Coronary artery (tissue), 2 donors: Measurements from ENCODE around the gene THRA.

Experiments used
- DNase-seq: peaks from one replicate; pipeline ENCODE4 v3.0.0-alpha.2; 2017; ENCODE audit warnings: low spot score
- H3K27ac ChIP-seq, 2 donors: fragments of 200-600 bp; sonication (generic); one replicate each; pipeline ENCODE4 v1.5.1; 2016 to 2019
- H3K4me3 ChIP-seq: fragments of 200-600 bp; sonication (generic); 2 replicates; pipeline ENCODE4 v1.5.1; 2016; ENCODE audit warnings: mild to moderate bottlenecking, moderate library complexity
- TF ChIP-seq, protein P1 (sequence below): fragments of 200-600 bp; sonication (generic); IDR thresholded peaks from one replicate; pipeline ENCODE4 v1.5.1; 2019; ENCODE audit warnings: antibody characterized with exemption

Gene THRA

DNA sequence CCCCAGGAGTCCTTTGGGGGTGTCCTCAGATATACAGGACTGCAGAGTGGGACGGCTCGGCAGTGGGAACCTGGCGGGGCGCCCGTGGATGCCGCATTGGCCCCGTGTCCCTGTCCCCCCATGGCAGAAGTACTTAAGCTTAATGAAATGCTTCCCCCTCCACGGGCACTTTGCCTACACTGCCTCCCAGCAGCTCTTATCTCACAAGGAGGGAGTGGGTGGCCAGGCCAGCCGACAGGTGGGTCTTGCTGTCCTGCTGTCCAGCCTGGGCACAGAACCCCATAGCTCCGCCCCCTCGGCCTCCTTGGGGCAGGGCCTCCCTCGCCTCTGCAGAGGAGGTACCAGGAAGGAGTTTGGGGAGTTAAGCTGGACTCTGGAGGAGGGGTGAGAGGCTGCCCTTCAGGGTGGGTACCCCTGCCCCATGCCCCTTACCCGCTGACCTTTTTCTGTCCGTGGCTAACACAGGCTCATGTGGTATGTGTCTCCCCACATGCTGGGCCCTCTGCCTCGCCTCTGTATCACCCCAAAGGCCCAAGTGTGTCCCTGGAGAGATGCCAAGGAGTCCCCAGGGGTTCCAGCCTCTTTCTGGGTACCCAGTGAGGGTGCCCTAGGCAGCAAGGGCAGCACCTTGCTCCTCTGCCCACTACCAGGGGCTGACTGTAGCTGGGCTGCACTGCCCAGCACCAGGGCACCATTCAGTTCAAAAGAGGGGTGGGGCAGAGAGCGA lies 8.7 kb downstream of the THRA start:
- H3K4me3 ChIP-seq, result peak overlapping the region; percentile 66
- H3K27ac ChIP-seq, result peak overlapping the region; percentile 93 to 98
- DNase-seq, result peak; percentile 87
- TF ChIP-seq, protein P1, sequence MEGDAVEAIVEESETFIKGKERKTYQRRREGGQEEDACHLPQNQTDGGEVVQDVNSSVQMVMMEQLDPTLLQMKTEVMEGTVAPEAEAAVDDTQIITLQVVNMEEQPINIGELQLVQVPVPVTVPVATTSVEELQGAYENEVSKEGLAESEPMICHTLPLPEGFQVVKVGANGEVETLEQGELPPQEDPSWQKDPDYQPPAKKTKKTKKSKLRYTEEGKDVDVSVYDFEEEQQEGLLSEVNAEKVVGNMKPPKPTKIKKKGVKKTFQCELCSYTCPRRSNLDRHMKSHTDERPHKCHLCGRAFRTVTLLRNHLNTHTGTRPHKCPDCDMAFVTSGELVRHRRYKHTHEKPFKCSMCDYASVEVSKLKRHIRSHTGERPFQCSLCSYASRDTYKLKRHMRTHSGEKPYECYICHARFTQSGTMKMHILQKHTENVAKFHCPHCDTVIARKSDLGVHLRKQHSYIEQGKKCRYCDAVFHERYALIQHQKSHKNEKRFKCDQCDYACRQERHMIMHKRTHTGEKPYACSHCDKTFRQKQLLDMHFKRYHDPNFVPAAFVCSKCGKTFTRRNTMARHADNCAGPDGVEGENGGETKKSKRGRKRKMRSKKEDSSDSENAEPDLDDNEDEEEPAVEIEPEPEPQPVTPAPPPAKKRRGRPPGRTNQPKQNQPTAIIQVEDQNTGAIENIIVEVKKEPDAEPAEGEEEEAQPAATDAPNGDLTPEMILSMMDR, result no peak

DNA sequence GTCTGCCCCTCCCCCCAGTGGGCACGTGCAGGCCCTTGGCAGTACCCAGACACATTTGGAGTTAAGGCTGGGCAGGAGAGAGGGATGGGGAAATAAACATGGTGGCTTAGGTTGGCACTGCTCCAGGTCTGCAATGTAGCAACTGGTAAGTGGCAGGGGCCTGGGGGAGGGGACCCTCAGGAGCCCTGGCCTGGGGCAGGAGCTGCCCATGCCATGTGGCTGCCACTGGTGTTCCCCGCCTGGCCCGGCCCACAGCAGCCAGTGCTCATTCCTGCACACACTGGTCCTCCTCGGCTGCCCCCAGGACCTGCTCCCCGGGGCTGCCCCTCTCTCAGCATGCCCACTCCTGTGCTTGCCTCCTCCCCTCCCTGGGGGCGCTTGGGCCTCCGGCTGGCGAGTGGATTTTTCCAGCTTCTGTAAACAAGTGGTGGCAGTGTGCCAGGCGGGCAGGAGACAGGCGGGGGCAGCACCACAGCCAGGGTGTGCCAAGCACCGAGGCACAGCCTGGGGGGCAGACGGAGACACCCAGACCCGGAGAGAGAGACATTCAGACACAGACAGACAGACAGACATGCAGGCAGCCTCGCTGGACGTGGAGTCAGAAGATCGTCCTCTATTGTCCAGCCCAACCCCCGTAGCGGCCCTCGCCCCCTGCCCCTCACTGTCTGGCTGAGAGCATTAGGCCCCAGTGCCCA lies 9.4 kb downstream of the THRA start:
- Histone ChIP-seq H3K27ac (peak overlapping the region; percentile 93 to 98), H3K4me3 (peak overlapping the region; percentile 66)
- TF ChIP-seq, protein P1, result no peak
- peak; percentile 94 for DNase-seq

DNA sequence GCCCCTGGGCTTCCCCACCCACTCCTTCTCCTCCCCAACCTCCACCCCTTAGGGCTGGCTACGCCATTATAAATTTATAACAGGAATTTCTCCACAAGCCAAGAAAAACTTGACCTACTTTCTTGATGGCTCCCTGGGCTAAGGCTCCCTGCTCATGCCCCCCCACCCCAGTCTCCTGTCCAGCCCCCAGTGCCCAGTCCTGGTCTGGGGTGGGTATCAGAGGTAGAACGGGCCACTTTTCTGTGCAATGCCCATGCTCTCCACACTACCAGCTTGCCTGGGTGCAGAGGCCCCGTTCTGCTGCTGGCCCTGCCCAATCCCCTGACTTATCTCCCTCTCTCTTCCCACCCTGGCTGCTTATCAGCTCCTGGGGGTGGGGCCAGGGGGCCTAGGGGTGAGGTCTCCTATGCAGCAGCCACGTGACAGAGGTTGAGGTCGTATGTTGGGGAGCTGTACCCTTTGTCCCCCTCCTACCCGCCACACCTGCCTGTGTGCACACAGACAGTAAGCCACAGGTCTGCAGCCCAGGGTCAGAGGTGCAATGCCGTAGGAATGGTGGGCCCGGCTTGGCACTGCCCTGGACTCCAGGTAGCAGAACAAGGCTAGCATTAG lies 10.1 kb downstream of the THRA start:
- TF ChIP-seq, protein P1, result no peak
- Histone ChIP-seq H3K27ac (peak overlapping the region; percentile 93 to 98), H3K4me3 (peak overlapping the region; percentile 66)
- peak; percentile 73 for DNase-seq

DNA sequence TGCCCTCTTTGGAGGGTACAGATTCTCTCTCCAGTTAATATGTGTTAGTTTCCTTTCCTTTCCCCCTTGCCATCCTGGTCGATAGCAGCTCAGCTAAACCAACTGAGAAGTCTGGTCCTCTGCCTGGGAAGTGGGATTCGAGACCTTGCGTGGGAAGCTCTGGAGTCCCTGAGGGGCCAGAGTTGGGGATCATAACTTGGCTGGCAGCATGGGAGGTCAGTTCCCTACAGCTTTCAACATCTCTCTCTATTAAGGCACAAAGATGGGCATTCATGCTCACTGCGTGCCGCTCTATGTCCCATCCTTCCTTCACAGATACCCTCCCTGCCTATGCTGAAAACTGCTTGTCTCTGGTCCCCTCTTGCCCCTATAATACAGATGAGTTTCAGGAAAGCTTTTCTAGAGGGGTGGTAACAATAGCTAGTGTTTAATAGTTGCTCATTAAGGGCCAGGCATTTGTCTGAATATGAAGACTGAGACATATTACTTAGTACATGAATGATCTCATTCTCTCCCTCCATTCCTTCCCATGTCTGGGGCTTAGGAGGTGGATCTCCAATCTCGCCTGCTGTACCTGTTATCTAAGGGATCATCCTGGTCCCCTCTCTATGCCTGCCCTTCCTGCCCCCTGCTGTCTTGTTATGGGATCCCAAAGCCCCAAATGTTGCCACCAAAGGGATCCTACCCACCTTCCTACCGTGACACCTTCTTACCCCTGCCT lies 10.8 kb downstream of the THRA start:
- no peak for DNase-seq
- TF ChIP-seq, protein P1, result no peak
- Histone ChIP-seq H3K27ac (peak overlapping the region; percentile 93 to 98), H3K4me3 (peak overlapping the region; percentile 66)

DNA sequence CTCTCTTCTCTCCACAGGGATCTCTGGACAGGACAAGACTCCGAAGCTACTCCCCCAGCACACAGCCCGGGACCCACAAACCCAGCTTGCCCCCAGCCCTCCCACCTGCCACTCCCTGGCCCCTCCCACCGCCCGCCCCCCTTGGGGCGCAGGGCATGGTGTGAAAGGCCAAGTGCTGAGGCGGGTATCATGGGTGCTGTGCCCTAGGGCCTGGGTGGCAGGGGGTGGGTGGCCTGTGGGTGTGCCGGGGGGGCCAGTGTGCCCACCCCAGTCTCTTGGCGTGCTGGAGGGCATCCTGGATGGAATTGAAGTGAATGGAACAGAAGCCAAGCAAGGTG lies 11.4 kb downstream of the THRA start:
- Histone ChIP-seq H3K27ac (peak overlapping the region; percentile 93 to 98), H3K4me3 (peak overlapping the region; percentile 62)
- peak; percentile 74 for DNase-seq
- TF ChIP-seq, protein P1, result no peak

DNA sequence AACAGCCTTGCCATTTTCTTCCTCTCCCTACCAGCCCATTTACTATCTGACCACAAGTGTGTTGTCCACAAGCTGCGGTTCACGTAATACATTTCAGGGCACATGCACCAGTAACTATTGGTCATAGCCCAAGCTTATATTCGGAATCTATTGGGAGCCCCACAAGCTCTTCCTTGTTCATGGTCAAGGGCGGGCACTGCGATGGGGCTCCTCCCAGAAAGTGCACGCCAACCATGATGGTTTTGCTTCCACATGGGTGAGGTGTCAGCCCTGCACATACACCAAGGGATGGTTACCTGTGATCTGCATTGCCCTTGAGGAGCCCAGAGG lies 12.1 kb downstream of the THRA start:
- TF ChIP-seq, protein P1, result no peak
- Histone ChIP-seq H3K27ac (peak overlapping the region; percentile 93 to 98), H3K4me3 (peak overlapping the region; percentile 62)
- no peak for DNase-seq
